Left kidney (tissue), 1 donor: ENCODE measurements around the gene KIF4A. TPM values are rescaled to one million over a fixed set of nuclear protein-coding genes. Genes with fewer than 3 reads are reported as not detected.

Experiments
- polyA plus RNA-seq: library from polyadenylated mRNA; unstranded; fragments of 120-200 nt; gene quantifications from one replicate; pipeline ENCODE4 v1.2.1, GENCODE V29; 2013; ENCODE audit not compliant: insufficient read length

Gene KIF4A
- polyA plus RNA-seq, 1 donor, result 26.0 TPM

Other genes starting within 250 kb of the KIF4A start
- not detected for gene AWAT2, start 240.2 kb upstream of the KIF4A start, polyA plus RNA-seq
- gene OTUD6A, start 227.6 kb upstream of the KIF4A start, polyA plus RNA-seq, result not detected
- 101 TPM for gene IGBP1, start 156.7 kb upstream of the KIF4A start, polyA plus RNA-seq
- 0.12 TPM for gene DGAT2L6, start 112.6 kb upstream of the KIF4A start, polyA plus RNA-seq
- gene AWAT1, start 55.4 kb upstream of the KIF4A start, polyA plus RNA-seq, result 0.15 TPM
- 0.48 TPM for gene P2RY4, start 29.9 kb upstream of the KIF4A start, polyA plus RNA-seq
- 1.6 TPM for gene ARR3, start 21.8 kb upstream of the KIF4A start, polyA plus RNA-seq
- gene RAB41, start 7.9 kb upstream of the KIF4A start, polyA plus RNA-seq, result 1.6 TPM
- gene PDZD11, start 177 bp upstream of the KIF4A start, polyA plus RNA-seq, result 55.9 TPM
- 1.9 TPM for gene GDPD2, start 133.2 kb downstream of the KIF4A start, polyA plus RNA-seq
- gene DLG3, start 154.7 kb downstream of the KIF4A start, polyA plus RNA-seq, result 49.8 TPM